GM23338 (cell line): ENCODE results near the gene DRAM1.
"Not testable (repeated sequence)": the region's sequence is repeated elsewhere in the genome, so short reads cannot be mapped to it uniquely, and the experiment has no call there.

ENCODE experiments used
- CREB1 ChIP-seq: fragments of 250-450 bp; sonication (Bioruptor Pico); IDR thresholded peaks from 2 replicates; pipeline ENCODE4 v1.5.0; 2020; ENCODE audit warnings: low read depth, mild to moderate bottlenecking, moderate library complexity
- ETS1 ChIP-seq: IDR thresholded peaks from 2 replicates; pipeline ENCODE4 v1.6.1; 2016; ENCODE audit warnings: antibody characterized with exemption
- EZH2 ChIP-seq: fragments of 200-600 bp; sonication (generic); IDR thresholded peaks from one replicate; pipeline ENCODE4 v1.8.0; 2017; ENCODE audit warnings: antibody characterized with exemption, mild to moderate bottlenecking, low read depth; ENCODE audit not compliant: unreplicated experiment
- EZH2phosphoT487 ChIP-seq: fragments of 200-600 bp; sonication (generic); IDR thresholded peaks from one replicate; pipeline ENCODE4 v1.8.1; 2018; ENCODE audit warnings: antibody characterized with exemption; ENCODE audit not compliant: unreplicated experiment
- NANOG ChIP-seq: IDR thresholded peaks from 2 replicates; pipeline ENCODE4 v1.6.1; 2016; ENCODE audit warnings: antibody characterized with exemption, borderline replicate concordance
- POLR2AphosphoS5 ChIP-seq: IDR thresholded peaks from 2 replicates; pipeline ENCODE4 v1.6.1; 2016; ENCODE audit warnings: antibody characterized with exemption, low read depth
- STAT1 ChIP-seq: IDR thresholded peaks from one replicate; pipeline ENCODE4 v1.6.1; 2016; ENCODE audit warnings: antibody characterized with exemption; ENCODE audit not compliant: unreplicated experiment
- TF ChIP-seq, protein P1 (sequence below), 2 experiments: fragments of 200-600 bp in 1 of 2; sonication (generic) in 1 of 2; conservative IDR thresholded peaks; 2 replicates each; pipeline versions ENCODE4 v1.5.1 to v1.6.1; 2016 to 2017; ENCODE audit warnings: antibody characterized with exemption in 2 of 2, low read depth in 2 of 2, mild to moderate bottlenecking in 2 of 2, moderate library complexity in 1 of 2
- TF ChIP-seq, protein P2 (sequence below): IDR thresholded peaks from one replicate; pipeline ENCODE4 v1.6.1; 2018; ENCODE audit warnings: antibody characterized with exemption; ENCODE audit not compliant: unreplicated experiment
- TF ChIP-seq, protein P3 (sequence below): fragments of 250-450 bp; sonication (Bioruptor Pico); IDR thresholded peaks from 2 replicates; pipeline ENCODE4 v1.5.0; 2020; ENCODE audit warnings: mild to moderate bottlenecking, moderate library complexity

- TF ChIP-seq, protein P1, sequence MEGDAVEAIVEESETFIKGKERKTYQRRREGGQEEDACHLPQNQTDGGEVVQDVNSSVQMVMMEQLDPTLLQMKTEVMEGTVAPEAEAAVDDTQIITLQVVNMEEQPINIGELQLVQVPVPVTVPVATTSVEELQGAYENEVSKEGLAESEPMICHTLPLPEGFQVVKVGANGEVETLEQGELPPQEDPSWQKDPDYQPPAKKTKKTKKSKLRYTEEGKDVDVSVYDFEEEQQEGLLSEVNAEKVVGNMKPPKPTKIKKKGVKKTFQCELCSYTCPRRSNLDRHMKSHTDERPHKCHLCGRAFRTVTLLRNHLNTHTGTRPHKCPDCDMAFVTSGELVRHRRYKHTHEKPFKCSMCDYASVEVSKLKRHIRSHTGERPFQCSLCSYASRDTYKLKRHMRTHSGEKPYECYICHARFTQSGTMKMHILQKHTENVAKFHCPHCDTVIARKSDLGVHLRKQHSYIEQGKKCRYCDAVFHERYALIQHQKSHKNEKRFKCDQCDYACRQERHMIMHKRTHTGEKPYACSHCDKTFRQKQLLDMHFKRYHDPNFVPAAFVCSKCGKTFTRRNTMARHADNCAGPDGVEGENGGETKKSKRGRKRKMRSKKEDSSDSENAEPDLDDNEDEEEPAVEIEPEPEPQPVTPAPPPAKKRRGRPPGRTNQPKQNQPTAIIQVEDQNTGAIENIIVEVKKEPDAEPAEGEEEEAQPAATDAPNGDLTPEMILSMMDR (conservative IDR thresholded peaks at IDR 0.05; ENCODE audit: low read depth in 2 of 2), result not testable (repeated sequence)
- not testable (repeated sequence) for TF ChIP-seq EZH2phosphoT487; CREB1 (CRISPR knock-in tag); EZH2; POLR2AphosphoS5; ETS1; STAT1; NANOG
- TF ChIP-seq, protein P2, sequence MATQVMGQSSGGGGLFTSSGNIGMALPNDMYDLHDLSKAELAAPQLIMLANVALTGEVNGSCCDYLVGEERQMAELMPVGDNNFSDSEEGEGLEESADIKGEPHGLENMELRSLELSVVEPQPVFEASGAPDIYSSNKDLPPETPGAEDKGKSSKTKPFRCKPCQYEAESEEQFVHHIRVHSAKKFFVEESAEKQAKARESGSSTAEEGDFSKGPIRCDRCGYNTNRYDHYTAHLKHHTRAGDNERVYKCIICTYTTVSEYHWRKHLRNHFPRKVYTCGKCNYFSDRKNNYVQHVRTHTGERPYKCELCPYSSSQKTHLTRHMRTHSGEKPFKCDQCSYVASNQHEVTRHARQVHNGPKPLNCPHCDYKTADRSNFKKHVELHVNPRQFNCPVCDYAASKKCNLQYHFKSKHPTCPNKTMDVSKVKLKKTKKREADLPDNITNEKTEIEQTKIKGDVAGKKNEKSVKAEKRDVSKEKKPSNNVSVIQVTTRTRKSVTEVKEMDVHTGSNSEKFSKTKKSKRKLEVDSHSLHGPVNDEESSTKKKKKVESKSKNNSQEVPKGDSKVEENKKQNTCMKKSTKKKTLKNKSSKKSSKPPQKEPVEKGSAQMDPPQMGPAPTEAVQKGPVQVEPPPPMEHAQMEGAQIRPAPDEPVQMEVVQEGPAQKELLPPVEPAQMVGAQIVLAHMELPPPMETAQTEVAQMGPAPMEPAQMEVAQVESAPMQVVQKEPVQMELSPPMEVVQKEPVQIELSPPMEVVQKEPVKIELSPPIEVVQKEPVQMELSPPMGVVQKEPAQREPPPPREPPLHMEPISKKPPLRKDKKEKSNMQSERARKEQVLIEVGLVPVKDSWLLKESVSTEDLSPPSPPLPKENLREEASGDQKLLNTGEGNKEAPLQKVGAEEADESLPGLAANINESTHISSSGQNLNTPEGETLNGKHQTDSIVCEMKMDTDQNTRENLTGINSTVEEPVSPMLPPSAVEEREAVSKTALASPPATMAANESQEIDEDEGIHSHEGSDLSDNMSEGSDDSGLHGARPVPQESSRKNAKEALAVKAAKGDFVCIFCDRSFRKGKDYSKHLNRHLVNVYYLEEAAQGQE, result not testable (repeated sequence)
- TF ChIP-seq, protein P3, sequence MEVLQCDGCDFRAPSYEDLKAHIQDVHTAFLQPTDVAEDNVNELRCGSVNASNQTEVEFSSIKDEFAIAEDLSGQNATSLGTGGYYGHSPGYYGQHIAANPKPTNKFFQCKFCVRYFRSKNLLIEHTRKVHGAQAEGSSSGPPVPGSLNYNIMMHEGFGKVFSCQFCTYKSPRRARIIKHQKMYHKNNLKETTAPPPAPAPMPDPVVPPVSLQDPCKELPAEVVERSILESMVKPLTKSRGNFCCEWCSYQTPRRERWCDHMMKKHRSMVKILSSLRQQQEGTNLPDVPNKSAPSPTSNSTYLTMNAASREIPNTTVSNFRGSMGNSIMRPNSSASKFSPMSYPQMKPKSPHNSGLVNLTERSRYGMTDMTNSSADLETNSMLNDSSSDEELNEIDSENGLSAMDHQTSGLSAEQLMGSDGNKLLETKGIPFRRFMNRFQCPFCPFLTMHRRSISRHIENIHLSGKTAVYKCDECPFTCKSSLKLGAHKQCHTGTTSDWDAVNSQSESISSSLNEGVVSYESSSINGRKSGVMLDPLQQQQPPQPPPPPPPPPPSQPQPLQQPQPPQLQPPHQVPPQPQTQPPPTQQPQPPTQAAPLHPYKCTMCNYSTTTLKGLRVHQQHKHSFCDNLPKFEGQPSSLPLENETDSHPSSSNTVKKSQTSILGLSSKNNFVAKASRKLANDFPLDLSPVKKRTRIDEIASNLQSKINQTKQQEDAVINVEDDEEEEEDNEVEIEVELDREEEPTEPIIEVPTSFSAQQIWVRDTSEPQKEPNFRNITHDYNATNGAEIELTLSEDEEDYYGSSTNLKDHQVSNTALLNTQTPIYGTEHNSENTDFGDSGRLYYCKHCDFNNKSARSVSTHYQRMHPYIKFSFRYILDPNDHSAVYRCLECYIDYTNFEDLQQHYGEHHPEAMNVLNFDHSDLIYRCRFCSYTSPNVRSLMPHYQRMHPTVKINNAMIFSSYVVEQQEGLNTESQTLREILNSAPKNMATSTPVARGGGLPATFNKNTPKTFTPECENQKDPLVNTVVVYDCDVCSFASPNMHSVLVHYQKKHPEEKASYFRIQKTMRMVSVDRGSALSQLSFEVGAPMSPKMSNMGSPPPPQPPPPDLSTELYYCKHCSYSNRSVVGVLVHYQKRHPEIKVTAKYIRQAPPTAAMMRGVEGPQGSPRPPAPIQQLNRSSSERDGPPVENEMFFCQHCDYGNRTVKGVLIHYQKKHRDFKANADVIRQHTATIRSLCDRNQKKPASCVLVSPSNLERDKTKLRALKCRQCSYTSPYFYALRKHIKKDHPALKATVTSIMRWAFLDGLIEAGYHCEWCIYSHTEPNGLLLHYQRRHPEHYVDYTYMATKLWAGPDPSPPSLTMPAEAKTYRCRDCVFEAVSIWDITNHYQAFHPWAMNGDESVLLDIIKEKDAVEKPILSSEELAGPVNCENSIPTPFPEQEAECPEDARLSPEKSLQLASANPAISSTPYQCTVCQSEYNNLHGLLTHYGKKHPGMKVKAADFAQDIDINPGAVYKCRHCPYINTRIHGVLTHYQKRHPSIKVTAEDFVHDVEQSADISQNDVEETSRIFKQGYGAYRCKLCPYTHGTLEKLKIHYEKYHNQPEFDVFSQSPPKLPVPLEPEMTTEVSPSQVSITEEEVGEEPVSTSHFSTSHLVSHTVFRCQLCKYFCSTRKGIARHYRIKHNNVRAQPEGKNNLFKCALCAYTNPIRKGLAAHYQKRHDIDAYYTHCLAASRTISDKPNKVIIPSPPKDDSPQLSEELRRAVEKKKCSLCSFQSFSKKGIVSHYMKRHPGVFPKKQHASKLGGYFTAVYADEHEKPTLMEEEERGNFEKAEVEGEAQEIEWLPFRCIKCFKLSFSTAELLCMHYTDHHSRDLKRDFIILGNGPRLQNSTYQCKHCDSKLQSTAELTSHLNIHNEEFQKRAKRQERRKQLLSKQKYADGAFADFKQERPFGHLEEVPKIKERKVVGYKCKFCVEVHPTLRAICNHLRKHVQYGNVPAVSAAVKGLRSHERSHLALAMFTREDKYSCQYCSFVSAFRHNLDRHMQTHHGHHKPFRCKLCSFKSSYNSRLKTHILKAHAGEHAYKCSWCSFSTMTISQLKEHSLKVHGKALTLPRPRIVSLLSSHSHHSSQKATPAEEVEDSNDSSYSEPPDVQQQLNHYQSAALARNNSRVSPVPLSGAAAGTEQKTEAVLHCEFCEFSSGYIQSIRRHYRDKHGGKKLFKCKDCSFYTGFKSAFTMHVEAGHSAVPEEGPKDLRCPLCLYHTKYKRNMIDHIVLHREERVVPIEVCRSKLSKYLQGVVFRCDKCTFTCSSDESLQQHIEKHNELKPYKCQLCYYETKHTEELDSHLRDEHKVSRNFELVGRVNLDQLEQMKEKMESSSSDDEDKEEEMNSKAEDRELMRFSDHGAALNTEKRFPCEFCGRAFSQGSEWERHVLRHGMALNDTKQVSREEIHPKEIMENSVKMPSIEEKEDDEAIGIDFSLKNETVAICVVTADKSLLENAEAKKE (CRISPR knock-in tag), result not testable (repeated sequence)
These were observed 15.7 kb upstream of the DRAM1 start for GRCh38 chr12:101861688-101862087.
